Measurements from ENCODE around the gene SERPINA5.
"Not testable (repeated sequence)": the region's sequence is repeated elsewhere in the genome, so short reads cannot be mapped to it uniquely, and the experiment has no call there.

DNA sequence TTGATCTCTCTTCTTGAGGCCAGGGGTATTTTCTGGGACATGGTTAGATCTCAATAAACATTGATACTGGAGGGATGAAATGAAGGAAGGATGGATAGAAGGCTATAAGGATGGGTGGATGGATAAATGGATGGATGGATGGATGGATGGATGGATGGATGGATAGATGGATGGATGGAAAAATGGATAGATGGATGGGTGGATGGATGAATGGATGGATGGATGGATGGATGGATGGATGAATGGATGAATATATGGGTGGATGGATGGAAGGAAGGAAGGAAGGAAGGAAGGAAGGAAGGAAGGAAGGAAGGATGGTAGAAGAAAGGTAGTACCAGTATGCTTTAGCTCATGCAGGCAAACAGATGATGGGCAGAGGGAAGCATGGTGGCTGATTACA, 3.8 kb upstream of the SERPINA5 start:
- TF ChIP-seq ZBTB7A (tag by site-specific recombination; IDR thresholded peaks at IDR 0.05; ENCODE audit: low read depth); ZNF239 (tag by site-specific recombination; IDR thresholded peaks at IDR 0.05); ZFP3 (tag by site-specific recombination; IDR thresholded peaks at IDR 0.05; ENCODE audit: low read depth); ZFP69B (tag by site-specific recombination; IDR thresholded peaks at IDR 0.05); ZSCAN23 (tag by site-specific recombination; IDR thresholded peaks at IDR 0.05); ZNF24 (tag by site-specific recombination; IDR thresholded peaks at IDR 0.05); PRDM1 (tag by site-specific recombination; IDR thresholded peaks at IDR 0.05): not testable (repeated sequence)
- TF ChIP-seq, protein P1, sequence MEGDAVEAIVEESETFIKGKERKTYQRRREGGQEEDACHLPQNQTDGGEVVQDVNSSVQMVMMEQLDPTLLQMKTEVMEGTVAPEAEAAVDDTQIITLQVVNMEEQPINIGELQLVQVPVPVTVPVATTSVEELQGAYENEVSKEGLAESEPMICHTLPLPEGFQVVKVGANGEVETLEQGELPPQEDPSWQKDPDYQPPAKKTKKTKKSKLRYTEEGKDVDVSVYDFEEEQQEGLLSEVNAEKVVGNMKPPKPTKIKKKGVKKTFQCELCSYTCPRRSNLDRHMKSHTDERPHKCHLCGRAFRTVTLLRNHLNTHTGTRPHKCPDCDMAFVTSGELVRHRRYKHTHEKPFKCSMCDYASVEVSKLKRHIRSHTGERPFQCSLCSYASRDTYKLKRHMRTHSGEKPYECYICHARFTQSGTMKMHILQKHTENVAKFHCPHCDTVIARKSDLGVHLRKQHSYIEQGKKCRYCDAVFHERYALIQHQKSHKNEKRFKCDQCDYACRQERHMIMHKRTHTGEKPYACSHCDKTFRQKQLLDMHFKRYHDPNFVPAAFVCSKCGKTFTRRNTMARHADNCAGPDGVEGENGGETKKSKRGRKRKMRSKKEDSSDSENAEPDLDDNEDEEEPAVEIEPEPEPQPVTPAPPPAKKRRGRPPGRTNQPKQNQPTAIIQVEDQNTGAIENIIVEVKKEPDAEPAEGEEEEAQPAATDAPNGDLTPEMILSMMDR (tag by site-specific recombination; IDR thresholded peaks at IDR 0.05), result not testable (repeated sequence)
- TF ChIP-seq, protein P2, sequence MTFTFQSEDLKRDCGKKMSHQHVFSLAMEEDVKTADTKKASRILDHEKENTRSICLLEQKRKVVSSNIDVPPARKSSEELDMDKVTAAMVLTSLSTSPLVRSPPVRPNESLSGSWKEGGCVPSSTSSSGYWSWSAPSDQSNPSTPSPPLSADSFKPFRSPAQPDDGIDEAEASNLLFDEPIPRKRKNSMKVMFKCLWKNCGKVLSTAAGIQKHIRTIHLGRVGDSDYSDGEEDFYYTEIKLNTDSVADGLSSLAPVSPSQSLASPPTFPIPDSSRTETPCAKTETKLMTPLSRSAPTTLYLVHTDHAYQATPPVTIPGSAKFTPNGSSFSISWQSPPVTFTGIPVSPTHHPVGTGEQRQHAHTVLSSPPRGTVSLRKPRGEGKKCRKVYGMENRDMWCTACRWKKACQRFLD (tag by site-specific recombination; IDR thresholded peaks at IDR 0.05), result not testable (repeated sequence)
- TF ChIP-seq, protein P3, sequence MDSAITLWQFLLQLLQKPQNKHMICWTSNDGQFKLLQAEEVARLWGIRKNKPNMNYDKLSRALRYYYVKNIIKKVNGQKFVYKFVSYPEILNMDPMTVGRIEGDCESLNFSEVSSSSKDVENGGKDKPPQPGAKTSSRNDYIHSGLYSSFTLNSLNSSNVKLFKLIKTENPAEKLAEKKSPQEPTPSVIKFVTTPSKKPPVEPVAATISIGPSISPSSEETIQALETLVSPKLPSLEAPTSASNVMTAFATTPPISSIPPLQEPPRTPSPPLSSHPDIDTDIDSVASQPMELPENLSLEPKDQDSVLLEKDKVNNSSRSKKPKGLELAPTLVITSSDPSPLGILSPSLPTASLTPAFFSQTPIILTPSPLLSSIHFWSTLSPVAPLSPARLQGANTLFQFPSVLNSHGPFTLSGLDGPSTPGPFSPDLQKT (IDR thresholded peaks at IDR 0.05; ENCODE audit: borderline replicate concordance, low read depth, low read length), result not testable (repeated sequence)

All from HEK293 (cell line).